K562 (cell line): Measurements from ENCODE around the gene PRSS12. TPM values are rescaled to one million over a fixed set of nuclear protein-coding genes. Genes with fewer than 3 reads are reported as not detected.

Experiments
- HMG20A ChIP-seq: fragments of 450-650 bp; formaldehyde crosslinking; conservative IDR thresholded peaks from 2 replicates; pipeline ENCODE4 v1.4.0; 2020; ENCODE audit warnings: mild to moderate bottlenecking, mixed read lengths
- JUN ChIP-seq, 2 experiments: sonication (generic) in 1 of 2; formaldehyde crosslinking in 1 of 2; IDR thresholded peaks; 2 replicates each; pipeline versions ENCODE4 v1.6.1 to v1.8.0; 2012 to 2022; ENCODE audit warnings: borderline replicate concordance in 2 of 2, mild to moderate bottlenecking in 2 of 2, improper control_type of control experiment in 1 of 2, low read depth in 1 of 2, low read length in 1 of 2, missing genetic modification reagents in 1 of 2
- ZNF3 ChIP-seq: fragments of 250-450 bp; sonication (Bioruptor Pico); IDR thresholded peaks from 2 replicates; pipeline ENCODE4 v1.5.0; 2021; ENCODE audit warnings: mild to moderate bottlenecking, moderate library complexity
- ZNF668 ChIP-seq: fragments of 250-450 bp; sonication (Bioruptor Pico); IDR thresholded peaks from 2 replicates; pipeline ENCODE4 v1.8.0; 2022; ENCODE audit warnings: mild to moderate bottlenecking, inconsistent platforms
- polyA plus RNA-seq, 8 experiments: library from polyadenylated mRNA; depleted of rRNA in 4 of 8; stranded (reverse) in 5 of 8; unstranded in 3 of 8; fragments of >200 nt; fragmentation: Nextera tagmentation in 2 of 8; fragmentation: Illumina TruSeq in 1 of 8; extraction: Ambion mirVana in 2 of 8; extraction: Trizol in 1 of 8; gene quantifications; 2 replicates each; pipeline versions ENCODE4 v1.2.1 to v1.2.3, GENCODE V29; 2011 to 2014; ENCODE audit warnings: inconsistent platforms in 1 of 8, missing spikeins in 1 of 8
- total RNA-seq, 7 experiments: library from RNA; depleted of rRNA in 6 of 7; stranded (reverse); fragments of >200 nt in 6 of 7; fragmentation: Illumina TruSeq in 2 of 7; extraction: Trizol in 2 of 7; gene quantifications; 2 replicates each; pipeline versions ENCODE4 v1.2.1 to v1.2.3, GENCODE V29; 2011 to 2021; ENCODE audit warnings: low replicate concordance in 1 of 7
- TF ChIP-seq, protein P1 (sequence below): sonication (generic); formaldehyde crosslinking; IDR thresholded peaks from 2 replicates; pipeline ENCODE4 v1.8.0; 2022; ENCODE audit warnings: mild to moderate bottlenecking, low read depth, missing genetic modification reagents
- TF ChIP-seq, protein P2 (sequence below): sonication (generic); formaldehyde crosslinking; IDR thresholded peaks from 2 replicates; pipeline ENCODE4 v1.8.0; 2023; ENCODE audit warnings: mild to moderate bottlenecking, missing genetic modification reagents
- TF ChIP-seq, protein P3 (sequence below): fragments of 450-650 bp; IDR thresholded peaks from 2 replicates; pipeline ENCODE4 v1.6.1; 2016
- TF ChIP-seq, protein P4 (sequence below), 2 experiments: fragments of 450-650 bp; IDR thresholded peaks; 2 replicates each; pipeline ENCODE4 v1.6.1; 2016

Gene PRSS12
- total and polyA plus RNA-seq, 9 of the 15 experiments (the other 6 are each of a cell fraction or from before 2014, with no cell fraction given): 0.06 to 0.11 (median 0.09) TPM; not detected in 6

DNA sequence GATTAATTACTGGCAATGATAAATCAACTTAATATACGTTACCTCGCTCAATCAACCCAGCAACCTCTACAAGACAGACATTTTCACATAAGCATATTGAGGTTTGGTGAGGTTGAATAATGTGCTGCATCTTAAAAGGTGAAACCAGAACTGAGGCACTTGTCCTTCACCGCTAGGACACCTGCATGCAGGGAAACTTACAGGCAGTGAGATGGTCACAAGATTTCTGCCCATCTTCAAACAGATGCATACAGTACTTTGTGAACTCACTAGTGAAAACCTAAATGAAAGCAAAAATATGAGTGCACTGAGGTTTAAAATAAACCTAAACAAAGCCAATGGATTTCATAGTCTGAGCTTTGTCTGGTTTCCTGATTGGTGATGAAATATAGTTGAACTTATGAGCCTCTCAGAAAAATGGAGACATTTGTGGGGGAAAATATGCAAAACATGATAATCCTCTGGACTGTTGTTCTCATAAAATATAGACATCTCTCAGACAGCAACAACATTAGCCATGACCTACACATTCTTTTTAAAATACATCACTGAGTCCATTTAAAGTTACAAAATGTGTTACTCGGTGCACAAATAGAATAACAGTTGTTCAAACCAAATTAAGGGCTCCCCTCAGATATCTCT, 20.9 kb upstream of the PRSS12 start (continued):
- TF ChIP-seq, protein P1, sequence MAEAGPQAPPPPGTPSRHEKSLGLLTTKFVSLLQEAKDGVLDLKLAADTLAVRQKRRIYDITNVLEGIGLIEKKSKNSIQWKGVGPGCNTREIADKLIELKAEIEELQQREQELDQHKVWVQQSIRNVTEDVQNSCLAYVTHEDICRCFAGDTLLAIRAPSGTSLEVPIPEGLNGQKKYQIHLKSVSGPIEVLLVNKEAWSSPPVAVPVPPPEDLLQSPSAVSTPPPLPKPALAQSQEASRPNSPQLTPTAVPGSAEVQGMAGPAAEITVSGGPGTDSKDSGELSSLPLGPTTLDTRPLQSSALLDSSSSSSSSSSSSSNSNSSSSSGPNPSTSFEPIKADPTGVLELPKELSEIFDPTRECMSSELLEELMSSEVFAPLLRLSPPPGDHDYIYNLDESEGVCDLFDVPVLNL (CRISPR knock-in tag): no peak
- TF ChIP-seq ZNF668 (CRISPR knock-in tag) (no peak), JUN (IDR thresholded peaks at IDR 0.05; ENCODE audit: borderline replicate concordance, low read depth, low read length) (no peak), JUN (CRISPR knock-in tag; IDR thresholded peaks at IDR 0.05; ENCODE audit: borderline replicate concordance) (no peak), HMG20A (CRISPR knock-in tag) (no peak), ZNF3 (CRISPR knock-in tag) (no peak)
- TF ChIP-seq, protein P2, sequence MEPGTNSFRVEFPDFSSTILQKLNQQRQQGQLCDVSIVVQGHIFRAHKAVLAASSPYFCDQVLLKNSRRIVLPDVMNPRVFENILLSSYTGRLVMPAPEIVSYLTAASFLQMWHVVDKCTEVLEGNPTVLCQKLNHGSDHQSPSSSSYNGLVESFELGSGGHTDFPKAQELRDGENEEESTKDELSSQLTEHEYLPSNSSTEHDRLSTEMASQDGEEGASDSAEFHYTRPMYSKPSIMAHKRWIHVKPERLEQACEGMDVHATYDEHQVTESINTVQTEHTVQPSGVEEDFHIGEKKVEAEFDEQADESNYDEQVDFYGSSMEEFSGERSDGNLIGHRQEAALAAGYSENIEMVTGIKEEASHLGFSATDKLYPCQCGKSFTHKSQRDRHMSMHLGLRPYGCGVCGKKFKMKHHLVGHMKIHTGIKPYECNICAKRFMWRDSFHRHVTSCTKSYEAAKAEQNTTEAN: no peak
- TF ChIP-seq, protein P3, sequence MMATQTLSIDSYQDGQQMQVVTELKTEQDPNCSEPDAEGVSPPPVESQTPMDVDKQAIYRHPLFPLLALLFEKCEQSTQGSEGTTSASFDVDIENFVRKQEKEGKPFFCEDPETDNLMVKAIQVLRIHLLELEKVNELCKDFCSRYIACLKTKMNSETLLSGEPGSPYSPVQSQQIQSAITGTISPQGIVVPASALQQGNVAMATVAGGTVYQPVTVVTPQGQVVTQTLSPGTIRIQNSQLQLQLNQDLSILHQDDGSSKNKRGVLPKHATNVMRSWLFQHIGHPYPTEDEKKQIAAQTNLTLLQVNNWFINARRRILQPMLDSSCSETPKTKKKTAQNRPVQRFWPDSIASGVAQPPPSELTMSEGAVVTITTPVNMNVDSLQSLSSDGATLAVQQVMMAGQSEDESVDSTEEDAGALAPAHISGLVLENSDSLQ: no peak
- TF ChIP-seq, protein P4, sequence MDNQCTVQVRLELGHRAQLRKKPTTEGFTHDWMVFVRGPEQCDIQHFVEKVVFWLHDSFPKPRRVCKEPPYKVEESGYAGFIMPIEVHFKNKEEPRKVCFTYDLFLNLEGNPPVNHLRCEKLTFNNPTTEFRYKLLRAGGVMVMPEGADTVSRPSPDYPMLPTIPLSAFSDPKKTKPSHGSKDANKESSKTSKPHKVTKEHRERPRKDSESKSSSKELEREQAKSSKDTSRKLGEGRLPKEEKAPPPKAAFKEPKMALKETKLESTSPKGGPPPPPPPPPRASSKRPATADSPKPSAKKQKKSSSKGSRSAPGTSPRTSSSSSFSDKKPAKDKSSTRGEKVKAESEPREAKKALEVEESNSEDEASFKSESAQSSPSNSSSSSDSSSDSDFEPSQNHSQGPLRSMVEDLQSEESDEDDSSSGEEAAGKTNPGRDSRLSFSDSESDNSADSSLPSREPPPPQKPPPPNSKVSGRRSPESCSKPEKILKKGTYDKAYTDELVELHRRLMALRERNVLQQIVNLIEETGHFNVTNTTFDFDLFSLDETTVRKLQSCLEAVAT (IDR thresholded peaks at IDR 0.05): no peak
